MG63 (cell line): ENCODE data around the gene BTF3. TPM values are rescaled to one million over a fixed set of nuclear protein-coding genes. Genes with fewer than 3 reads are reported as not detected.
"Not testable (repeated sequence)": the region's sequence is repeated elsewhere in the genome, so short reads cannot be mapped to it uniquely, and the experiment has no call there.

Experiments
- DNase-seq: peaks from one replicate; pipeline ENCODE4 v3.0.0-alpha.2; 2020
- H3K27me3 ChIP-seq: fragments of 250-450 bp; sonication (Bioruptor Pico); 2 replicates; pipeline ENCODE4 v1.5.1; 2020; ENCODE audit warnings: mild to moderate bottlenecking, moderate library complexity
- H3K36me3 ChIP-seq: fragments of 250-450 bp; sonication (Bioruptor Pico); 2 replicates; pipeline ENCODE4 v1.5.1; 2020; ENCODE audit warnings: mild to moderate bottlenecking, moderate library complexity
- H3K4me3 ChIP-seq: fragments of 250-450 bp; sonication (Bioruptor Pico); 2 replicates; pipeline ENCODE4 v1.5.1; 2020; ENCODE audit warnings: mild to moderate bottlenecking, moderate library complexity
- H3K9me3 ChIP-seq: fragments of 250-450 bp; sonication (Bioruptor Pico); 2 replicates; pipeline ENCODE4 v1.5.1; 2020; ENCODE audit warnings: mild to moderate bottlenecking, moderate library complexity
- total RNA-seq: library from RNA; depleted of rRNA; stranded (reverse); fragments of >200 nt; shearing (Covaris generic); gene quantifications from 2 replicates; pipeline ENCODE4 v1.2.3, GENCODE V29; 2014; ENCODE audit warnings: low replicate concordance; rRNA removed

The BTF3 gene
- 284 and 469 TPM in 2 replicates for total RNA-seq

DNA sequence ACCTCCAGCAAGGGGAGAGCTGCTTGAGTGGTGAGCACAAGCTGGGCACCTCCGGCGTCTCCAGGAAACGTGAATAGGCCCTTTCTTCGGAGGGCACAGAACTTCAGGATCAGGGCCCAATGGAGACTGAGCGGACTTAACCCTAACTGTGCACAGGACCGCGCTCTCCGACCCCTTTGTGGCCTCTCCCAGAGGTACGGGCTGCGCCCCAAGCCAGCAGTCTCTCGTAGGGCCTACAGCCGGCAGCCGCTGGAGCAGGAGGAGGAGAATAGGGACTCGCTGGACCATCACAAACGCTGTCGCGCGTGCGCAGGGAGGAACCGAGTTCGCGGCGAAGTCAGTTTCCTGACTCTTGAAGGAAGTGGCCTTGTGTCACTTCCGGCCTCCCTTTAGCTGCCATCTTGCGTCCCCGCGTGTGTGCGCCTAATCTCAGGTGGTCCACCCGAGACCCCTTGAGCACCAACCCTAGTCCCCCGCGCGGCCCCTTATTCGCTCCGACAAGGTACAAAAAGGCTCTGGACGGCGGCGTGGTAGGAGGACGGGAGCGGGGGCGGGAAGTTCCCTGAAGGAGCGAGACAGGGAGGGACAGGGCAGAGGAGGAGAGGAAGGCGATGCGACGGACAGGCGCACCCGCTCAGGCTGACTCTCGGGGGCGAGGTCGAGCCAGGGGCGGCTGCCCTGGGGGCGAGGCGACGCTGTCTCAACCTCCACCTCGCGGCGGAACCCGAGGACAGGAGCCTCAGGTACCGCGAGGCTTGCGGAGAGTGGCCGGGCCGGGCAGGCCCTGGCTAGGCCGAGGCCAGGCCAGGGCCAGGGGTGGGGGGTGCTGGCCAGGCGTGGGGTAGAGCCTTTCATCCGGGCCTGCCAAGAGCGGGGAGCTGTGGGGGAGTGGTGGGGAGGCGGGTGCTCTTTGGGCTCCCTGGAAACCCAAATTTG, at the start of gene BTF3:
Gene BTF3 (plus strand): TSS at position 386 of the 936 bp plus-strand sequence. CDS start 226 bp downstream, at position 612.
- Histone ChIP-seq H3K36me3 (peaks cover 47% of the 10 kb centered on the region), H3K9me3 (no peaks in the 10 kb centered on the region), H3K4me3 (peak within 1 kb of the TSS; percentile 96), H3K27me3 (no peaks in the 10 kb centered on the region)
- DNase-seq: peak; percentile 97

- DNase-seq: peak; percentile 96
- Histone ChIP-seq H3K9me3 (no peaks in the 10 kb centered on the region), H3K36me3 (no peaks in the 10 kb centered on the region), H3K4me3 (peak within 1 kb of the TSS; percentile 81), H3K27me3 (peaks cover 12% of the 10 kb centered on the region)
These were observed 49.6 kb upstream of the BTF3 start, which contains the start of gene FOXD1 for GRCh38 chr5:73448463-73449136. TSS of gene FOXD1 (minus strand) at chr5:73448777. CDS start at chr5:73448362, 415 bp downstream.

DNA sequence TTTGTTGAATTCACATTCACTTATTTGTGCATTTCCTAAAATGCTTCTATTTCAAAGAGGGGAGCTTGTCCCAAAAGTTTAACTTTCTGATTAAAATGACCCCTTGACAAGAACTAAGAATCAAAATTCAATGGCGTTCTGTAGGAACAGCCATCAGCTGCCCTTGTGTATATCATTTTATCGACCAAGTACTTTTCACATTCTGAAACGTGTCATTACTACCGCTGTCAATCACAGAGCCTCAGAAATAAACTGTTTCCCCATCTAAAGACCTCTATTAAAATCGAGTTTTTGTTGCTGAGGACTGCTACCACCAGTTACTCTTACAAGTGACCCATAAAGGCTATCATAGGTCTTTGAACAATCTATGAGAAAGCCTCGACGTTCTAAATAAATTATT, 48.1 kb upstream of the BTF3 start:
- no peak for DNase-seq
- Histone ChIP-seq H3K9me3 (no peaks in the 10 kb centered on the region), H3K27me3 (peaks cover 12% of the 10 kb centered on the region), H3K4me3 (no peak overlapping the region), H3K36me3 (no peaks in the 10 kb centered on the region)

- H3K9me3 ChIP-seq: no peaks in the 10 kb centered on the region
- H3K36me3 ChIP-seq: no peaks in the 10 kb centered on the region
- peaks cover 12% of the 10 kb centered on the region for H3K27me3 ChIP-seq
- peak overlapping the region; percentile 40 for H3K4me3 ChIP-seq
- DNase-seq: no peak
These were observed 47.5 kb upstream of the BTF3 start for GRCh38 chr5:73450672-73451223.

- Histone ChIP-seq H3K9me3 (no peaks in the 10 kb centered on the region), H3K4me3 (peak overlapping the region; percentile 40), H3K36me3 (no peaks in the 10 kb centered on the region), H3K27me3 (peaks cover 12% of the 10 kb centered on the region)
- DNase-seq: peak; percentile 71
These were observed 46.8 kb upstream of the BTF3 start for GRCh38 chr5:73451224-73452130.

DNA sequence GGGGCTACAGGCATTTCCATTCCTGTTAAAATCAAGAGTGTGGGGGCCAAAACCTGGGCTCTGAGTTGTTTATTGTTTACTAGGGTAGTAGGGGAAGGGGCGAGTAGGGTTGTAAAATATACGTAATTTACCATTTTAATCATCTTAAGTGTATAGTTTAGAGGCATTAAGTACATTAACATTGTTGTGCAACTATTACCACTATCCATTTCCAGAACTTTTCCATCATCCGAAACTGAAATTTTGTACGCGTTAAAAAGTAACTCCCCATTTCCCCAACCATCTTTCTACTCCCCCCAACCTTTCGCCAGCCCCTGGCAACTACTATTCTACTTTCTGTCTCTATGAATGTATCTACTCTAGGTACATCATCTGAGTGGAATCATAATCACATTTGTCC, 46.0 kb upstream of the BTF3 start:
- no peaks in the 10 kb centered on the region for H3K36me3 ChIP-seq
- peaks cover 12% of the 10 kb centered on the region for H3K27me3 ChIP-seq
- H3K9me3 ChIP-seq: no peaks in the 10 kb centered on the region
- H3K4me3 ChIP-seq: no peak overlapping the region
- DNase-seq: no peak

DNA sequence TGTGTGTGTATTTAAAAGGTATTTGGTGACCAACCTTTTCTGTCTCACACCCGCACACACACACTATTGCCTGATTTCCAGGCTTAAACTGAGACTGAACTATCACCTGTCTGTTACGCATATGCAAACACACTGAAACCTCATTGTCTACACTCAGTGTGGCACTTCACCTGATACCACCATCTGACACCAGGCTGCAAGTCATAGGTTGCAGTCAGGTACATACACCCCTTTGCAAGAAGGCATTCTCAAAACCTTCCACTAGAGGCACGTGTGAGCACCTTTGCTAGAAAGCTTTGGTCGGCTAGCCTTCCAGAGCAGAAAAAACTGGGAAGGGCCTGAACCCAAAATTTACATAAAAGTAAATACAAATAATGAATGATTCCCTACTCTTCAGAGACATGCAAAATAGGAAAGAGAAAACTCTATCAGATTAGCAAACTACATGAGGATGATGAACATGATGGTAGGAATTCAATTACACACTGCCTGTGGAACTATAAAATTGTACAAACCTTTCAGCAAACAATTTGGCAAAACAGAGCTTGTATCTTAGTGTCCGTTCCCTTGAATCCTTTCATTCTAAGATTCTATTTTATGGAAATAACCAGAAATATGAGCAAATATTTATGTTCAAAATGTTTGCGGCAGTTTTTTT, 43.7 kb upstream of the BTF3 start:
- DNase-seq: peak; percentile 36
- no peak overlapping the region for H3K4me3 ChIP-seq
- no peaks in the 10 kb centered on the region for H3K9me3 ChIP-seq

GRCh38 chr5:73456462-73456861, 41.8 kb upstream of the BTF3 start:
- H3K36me3 ChIP-seq, DNase-seq, H3K9me3 ChIP-seq, H3K4me3 ChIP-seq, H3K27me3 ChIP-seq: not testable (repeated sequence)

More for the DNA sequence above, 43.7 kb upstream of the BTF3 start:
- H3K36me3 ChIP-seq: no peaks in the 10 kb centered on the region
- peaks cover 12% of the 10 kb centered on the region for H3K27me3 ChIP-seq

DNA sequence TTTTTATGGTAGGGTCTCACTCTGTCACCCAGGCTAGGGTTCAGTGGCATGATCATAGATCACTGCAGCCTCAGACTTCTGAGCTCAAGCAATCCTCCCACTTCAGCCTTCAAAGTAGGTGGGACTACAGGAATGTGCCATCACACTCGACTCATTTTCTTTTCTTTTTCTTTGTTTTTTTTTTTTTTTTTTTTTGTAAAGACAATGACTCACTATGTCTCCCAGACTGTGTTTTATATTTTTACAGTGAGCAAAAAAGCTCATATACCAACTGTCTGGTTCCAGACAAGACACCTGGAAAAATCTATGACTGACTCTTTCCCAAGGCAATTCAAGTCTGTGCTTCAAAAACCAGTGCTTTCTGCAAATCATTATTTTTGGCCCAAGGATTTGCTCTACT, 38.9 kb upstream of the BTF3 start:
- Histone ChIP-seq H3K36me3 (no peaks in the 10 kb centered on the region), H3K4me3 (no peak overlapping the region), H3K9me3 (no peaks in the 10 kb centered on the region), H3K27me3 (no peaks in the 10 kb centered on the region)
- no peak for DNase-seq

DNA sequence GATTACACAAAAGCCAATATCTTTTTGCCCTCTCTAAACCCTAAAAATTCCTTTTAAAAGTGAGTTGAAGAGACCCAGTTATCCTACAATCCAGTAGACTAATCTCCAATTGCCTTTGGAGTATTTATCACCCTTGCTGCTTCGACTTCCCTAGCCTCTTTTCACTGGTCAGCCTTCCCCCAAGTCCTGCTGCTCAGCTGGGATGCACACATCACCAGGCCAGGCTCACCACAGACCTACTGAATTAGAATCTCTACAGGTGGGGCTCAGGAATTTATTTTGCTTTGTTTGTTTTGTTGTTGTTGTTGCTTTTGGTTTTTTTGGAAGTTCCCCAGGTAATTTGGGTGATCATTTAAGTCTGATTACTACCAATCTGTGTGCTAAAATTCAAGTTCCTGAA, 38.1 kb upstream of the BTF3 start:
- H3K4me3 ChIP-seq: no peak overlapping the region
- H3K9me3 ChIP-seq: no peaks in the 10 kb centered on the region
- H3K36me3 ChIP-seq: no peaks in the 10 kb centered on the region
- no peak for DNase-seq
- H3K27me3 ChIP-seq: no peaks in the 10 kb centered on the region

GRCh38 chr5:73464016-73464745, 34.1 kb upstream of the BTF3 start:
- no peaks in the 10 kb centered on the region for H3K36me3 ChIP-seq
- no peak overlapping the region for H3K4me3 ChIP-seq
- no peaks in the 10 kb centered on the region for H3K27me3 ChIP-seq
- peak; percentile 87 for DNase-seq
- H3K9me3 ChIP-seq: no peaks in the 10 kb centered on the region

GRCh38 chr5:73468638-73469037, 29.6 kb upstream of the BTF3 start:
- H3K4me3 ChIP-seq, DNase-seq, H3K9me3 ChIP-seq, H3K36me3 ChIP-seq, H3K27me3 ChIP-seq: not testable (repeated sequence)

DNA sequence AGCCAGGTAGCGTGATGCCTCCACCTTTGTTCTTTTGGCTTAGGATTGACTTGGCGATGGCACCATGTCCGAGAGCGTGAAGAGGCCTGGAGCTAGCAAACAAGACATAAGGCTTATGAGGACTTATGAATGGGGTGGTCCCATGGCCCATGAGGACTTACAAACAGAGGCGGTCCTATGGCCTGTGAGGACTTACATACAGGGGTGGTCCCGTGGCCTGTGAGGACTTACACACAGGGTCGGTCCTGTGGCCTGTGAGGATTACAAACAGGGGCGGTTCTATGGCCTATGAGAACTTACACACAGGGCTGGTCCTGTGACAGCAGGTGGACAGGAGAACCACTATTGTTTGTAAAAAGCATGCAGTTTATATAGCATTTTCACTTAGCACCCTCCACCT, 28.4 kb upstream of the BTF3 start:
- Histone ChIP-seq H3K4me3 (no peak overlapping the region), H3K9me3 (no peaks in the 10 kb centered on the region), H3K27me3 (no peaks in the 10 kb centered on the region), H3K36me3 (no peaks in the 10 kb centered on the region)
- no peak for DNase-seq

DNA sequence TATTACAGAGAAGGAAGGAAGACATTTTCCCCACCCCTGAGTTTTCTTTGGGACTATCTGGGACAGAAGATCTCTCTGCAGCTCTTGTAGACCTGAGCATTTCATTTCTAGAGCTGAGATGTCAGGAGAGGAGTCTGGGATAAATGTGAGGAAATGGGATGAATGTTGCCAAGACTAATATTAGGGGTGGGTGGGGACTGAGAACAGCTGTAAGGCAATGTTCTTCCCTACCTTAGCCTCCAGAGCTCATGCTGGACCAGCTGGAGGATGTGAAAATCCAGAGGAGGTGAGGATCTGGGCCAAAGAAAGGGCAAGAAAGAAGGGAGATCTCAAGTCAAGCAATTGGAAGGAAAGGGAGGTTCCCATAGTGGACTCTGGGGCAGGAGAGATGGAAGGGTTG, 26.6 kb upstream of the BTF3 start:
- no peak for DNase-seq
- H3K9me3 ChIP-seq: no peaks in the 10 kb centered on the region
- H3K27me3 ChIP-seq: no peaks in the 10 kb centered on the region
- no peak overlapping the region for H3K4me3 ChIP-seq
- no peaks in the 10 kb centered on the region for H3K36me3 ChIP-seq

DNA sequence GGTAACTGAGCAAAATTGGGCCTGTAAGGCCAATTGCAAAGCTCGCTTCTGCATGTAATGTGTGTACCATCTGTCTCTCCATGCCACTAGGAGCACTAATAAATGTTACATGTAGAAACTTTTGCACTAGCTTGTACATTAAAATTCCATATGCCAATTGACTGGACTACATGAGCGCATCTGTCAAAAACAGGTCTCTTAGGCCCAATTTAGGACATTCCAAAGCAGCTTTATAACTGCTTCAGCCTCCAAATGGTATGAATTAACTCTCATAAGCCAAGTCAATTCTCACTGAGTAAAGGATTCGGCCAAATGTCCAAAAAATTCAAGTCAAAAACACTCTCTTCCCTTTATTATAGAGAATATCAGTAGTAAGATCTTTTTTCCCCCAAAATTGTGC, 26.1 kb upstream of the BTF3 start:
- no peak for DNase-seq
- Histone ChIP-seq H3K27me3 (no peaks in the 10 kb centered on the region), H3K36me3 (no peaks in the 10 kb centered on the region), H3K4me3 (no peak overlapping the region), H3K9me3 (no peaks in the 10 kb centered on the region)
